NCI-H187 treated with DMSO at 0.1 percent for 48 hours (cell line): ENCODE data around the gene RAMP2.
A peak's percentile ranks its signal among the peaks of the same experiment; 100 is the strongest.
"Not testable (repeated sequence)": the region's sequence is repeated elsewhere in the genome, so short reads cannot be mapped to it uniquely, and the experiment has no call there.

ENCODE experiments used
- DNase-seq: peaks from one replicate; lab custom pipeline; 2025; lab: John Stamatoyannopoulos, UW

The RAMP2 gene

DNA sequence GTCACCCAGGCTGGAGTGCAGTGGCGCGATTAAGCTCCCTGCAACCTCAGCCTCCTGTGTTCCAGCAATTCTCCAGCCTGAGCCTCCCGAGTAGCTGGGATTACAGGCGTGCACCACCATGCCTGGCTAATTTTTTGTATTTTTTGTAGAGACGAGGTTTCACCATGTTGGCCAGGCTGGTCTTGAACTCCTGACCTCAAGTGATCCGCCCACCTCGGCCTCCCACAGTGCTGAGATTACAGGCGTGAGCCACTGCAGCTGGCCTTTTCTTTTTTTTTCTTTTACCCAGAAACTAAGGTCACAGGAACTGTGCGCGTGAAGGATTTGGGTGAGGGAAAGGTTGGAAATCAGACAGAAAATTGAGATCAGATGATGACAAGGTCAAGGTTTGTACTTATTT is 8.9 kb downstream of the RAMP2 start:
- DNase-seq: not testable (repeated sequence)

DNA sequence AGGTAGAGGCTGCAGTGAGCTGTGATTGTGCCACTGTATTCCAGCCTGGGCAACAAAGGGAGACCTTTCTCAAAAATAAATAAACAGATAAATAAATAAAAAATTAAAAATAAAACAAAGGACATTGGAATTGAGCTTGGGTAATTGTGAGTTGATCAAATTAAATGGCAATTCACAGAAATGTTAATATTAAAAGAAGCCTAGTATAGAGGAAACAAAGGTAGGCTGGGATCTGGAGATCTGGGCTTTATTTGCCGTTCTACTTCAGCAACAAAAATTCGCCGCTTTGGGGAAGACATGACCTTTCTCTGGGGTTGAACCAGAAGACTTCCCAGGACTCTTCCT is 11.9 kb downstream of the RAMP2 start:
- DNase-seq: no peak

DNA sequence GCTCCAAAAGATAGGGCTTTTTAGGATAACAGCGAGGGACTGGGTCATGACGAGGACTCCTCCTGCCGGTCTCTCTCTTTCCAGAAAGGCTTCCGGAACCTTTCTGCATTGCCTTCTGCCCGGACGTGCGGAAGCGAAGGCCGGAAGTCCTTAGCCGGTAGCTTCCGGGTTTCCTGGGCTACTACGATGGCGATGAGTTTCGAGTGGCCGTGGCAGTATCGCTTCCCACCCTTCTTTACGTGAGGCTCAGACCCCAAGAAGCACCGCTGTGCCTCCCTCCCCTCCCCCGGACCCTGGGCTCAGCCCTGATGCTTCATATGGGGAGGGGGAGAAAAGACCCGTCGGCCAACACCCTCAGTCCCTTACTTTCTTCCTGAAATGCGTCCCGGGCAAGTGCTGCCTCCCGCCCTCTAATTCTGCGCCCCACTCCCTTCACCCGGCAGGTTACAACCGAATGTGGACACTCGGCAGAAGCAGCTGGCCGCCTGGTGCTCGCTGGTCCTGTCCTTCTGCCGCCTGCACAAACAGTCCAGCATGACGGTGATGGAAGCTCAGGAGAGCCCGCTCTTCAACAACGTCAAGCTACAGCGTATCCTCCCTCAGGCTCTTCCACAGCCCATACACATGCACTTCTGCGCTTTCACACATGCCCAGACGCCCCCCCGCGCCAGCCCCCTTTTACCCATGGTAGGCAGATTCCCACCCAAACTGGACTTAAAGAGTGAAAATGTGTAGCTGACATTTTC is 12.4 kb downstream of the RAMP2 start, which contains the start of gene VPS25:
TSS of gene VPS25 (plus strand) at position 160 of the 746 bp plus-strand sequence. CDS start at position 187, 27 bp downstream.
- DNase-seq: peak; percentile 4

DNA sequence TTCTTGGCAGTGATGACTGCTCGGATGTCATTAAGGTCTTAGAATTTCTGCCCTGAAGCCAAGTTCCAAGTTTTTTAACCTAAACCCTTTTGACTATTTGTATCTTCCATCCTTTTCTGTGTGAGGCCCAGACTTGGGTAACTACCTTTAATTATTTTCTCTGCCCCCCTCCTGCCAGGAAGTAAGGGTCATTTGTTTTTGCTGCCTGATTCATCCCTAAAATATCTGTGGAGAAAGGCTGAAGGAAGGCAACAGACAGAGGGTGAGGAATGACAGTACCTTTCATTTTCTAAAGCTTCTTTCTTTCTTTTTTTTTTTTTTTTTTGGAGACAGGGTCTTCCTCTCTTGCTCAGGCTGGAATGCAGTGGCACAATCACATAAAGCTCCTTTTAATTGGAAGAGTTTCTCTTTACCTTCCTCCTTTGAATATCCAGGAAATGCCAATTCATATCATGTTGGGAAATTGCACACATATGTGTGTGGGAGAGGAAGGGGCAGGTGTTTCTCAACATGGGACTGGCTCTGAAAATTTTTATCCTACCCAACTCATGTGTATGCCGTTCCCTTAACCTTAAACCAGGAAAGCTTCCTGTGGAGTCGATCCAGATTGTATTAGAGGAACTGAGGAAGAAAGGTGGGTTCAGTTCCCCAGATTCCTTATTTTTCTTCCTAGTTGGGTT is 13.2 kb downstream of the RAMP2 start:
- no peak for DNase-seq

DNA sequence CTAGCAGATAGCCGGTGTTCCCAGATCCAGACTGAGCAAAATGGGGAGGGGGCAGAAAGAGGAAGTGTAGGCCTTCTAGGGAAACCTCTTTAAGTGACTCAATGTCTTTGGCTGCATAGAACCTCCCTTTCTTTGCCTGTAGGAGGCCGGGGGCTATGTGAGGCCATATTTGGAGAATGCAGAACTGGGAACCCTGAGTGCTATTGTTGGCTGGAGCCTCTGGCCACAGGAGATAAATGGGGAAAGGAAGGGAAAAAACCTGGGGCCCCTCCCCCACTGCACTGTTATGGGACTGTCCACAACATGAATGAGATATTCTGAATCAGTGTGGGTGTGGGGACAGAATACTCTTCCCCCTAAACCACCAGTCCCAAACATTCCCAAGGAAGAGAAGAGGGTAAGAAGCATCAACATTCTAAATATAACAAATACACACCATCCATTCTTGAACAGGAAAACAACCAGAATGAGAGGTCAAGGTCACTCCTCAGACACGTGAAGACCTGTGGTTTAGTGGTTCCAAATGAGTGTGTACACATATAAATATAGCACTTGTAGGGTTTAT is 14.6 kb downstream of the RAMP2 start:
- DNase-seq: no peak

DNA sequence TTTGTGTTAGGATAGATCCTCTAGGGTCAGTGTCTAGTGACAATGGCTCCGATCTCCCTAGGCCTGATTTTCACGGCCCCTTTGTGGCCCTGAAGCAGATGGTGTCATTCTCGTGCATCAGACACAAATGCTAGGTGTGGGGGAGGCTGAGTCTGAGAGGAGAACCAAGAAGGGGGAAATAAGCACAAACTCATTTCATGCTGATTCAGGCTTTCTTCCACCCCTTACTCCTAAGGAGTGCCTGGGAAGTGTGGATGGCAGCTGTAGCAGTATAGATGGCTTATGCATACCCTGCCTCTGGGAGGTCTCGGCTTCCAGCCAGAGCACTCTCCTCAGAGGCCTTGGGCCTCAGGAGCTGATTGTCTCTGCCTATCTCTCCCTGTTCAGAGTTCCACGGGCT is 17.5 kb downstream of the RAMP2 start:
- no peak for DNase-seq

DNA sequence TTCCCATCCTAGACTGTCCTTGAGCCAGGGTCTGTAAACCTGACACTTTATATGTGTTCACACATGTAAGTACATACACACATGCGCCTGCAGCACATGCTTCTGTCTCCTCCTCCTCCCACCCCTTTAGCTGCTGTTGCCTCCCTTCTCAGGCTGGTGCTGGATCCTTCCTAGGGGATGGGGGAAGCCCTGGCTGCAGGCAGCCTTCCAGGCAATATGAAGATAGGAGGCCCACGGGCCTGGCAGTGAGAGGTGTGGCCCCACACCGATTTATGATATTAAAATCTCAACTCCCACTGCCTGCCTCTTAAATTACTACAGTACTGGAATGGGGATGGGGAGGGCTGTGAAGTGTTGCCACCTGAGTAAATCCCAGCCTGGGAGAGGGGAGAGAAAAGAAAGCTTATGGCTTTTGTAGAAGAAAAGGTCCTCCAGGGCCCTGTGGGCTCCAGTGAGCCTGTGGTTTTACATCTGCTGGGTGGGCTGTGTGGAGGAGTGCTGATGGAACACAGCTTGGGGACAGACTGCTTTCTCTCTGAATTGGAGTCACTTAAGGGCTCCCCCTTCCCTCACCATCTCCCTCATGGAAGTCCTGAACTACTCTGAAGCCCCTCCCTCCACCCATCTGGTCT is 18.4 kb downstream of the RAMP2 start:
- DNase-seq: no peak

DNA sequence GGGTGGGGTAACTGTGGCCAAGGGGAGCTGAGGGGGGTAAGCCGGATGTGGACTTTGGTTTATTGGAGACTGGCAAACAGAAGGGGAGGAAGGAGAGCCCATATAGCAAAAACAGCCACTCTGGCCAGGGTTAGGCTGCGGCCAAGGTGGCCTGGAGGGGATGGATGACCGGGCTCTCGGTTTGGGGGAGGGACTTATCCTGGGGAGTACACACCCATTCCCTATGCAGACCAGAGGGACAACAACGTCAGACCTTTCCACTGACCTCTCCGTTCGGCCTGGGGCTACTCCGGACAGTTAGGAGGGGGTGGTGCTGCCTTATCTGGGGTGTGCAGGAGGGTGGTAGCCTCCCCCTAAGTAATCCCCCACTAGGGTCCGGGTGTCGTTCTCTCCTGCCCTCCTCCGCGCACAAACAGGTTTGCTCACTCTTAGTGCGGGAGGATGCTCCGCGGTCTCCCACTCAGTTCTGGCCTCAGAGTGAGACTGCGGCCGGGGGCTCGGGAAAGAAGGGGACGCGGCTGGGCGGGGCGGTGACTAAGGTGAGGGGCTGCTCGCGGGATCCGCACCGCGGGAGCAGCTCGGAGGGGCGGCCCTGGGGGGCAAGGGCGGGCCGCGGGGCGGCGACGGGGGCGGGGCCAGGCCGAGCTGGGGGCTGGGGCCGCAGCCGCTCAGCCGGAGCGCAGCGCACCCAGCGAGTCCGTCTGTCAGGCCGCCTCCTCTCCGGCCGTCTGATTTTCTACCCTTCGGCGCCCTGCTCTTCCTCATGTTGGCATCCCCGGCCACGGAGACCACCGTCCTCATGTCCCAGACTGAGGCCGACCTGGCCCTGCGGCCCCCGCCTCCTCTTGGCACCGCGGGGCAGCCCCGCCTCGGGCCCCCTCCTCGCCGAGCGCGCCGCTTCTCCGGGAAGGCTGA is 19.2 kb downstream of the RAMP2 start, which contains the start of gene WNK4:
TSS of gene WNK4 (plus strand) at position 675 of the 915 bp plus-strand sequence. CDS start at position 764, 89 bp downstream.
- no peak for DNase-seq

DNA sequence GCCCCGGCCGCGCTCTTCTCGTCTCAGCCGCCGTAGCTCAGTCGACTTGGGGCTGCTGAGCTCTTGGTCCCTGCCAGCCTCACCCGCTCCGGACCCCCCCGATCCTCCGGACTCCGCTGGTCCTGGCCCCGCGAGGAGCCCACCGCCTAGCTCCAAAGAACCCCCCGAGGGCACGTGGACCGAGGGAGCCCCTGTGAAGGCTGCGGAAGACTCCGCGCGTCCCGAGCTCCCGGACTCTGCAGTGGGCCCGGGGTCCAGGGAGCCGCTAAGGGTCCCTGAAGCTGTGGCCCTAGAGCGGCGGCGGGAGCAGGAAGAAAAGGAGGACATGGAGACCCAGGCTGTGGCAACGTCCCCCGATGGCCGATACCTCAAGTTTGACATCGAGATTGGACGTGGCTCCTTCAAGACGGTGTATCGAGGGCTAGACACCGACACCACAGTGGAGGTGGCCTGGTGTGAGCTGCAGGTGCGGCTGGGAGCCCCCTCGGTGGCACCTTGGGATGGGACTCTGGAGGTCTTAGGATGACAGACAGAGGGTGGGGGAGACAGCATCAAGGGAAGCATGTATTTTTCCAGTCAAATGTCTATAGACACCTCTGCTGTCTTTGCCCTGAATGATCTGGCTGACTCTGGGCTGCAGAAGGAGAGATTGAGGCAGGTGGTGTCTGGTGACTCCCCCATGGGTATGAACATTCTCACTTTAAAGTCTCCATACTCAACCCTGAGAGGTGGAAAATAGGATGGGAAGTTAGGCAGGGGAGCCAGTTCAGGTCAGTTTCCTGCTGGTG is 20.0 kb downstream of the RAMP2 start:
- no peak for DNase-seq

DNA sequence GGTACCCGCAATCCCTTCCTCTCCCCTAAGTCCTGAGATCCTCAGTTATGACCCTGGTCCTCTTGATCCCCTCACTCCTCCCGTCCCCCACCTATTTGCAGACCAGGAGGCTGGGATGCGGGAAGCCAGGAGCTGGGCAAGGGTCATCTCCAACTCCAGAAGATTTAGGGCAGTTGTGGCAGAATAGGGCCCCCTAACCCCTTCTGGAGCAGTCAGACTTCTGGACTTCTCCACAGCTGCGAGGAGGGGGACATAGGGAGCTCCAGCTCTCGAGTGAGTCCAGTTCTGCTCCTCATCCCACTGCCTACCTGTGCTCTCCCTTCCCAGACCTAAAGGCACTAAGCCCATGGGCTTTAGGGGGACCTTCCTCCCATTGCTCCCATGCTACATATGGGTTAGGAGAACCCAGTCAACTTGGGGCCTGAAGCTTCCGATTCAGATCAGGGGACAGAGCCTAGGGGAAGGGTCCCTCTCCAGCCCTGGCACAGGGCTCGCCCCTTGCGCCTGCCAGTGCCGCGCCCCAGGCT is 20.7 kb downstream of the RAMP2 start:
- no peak for DNase-seq

DNA sequence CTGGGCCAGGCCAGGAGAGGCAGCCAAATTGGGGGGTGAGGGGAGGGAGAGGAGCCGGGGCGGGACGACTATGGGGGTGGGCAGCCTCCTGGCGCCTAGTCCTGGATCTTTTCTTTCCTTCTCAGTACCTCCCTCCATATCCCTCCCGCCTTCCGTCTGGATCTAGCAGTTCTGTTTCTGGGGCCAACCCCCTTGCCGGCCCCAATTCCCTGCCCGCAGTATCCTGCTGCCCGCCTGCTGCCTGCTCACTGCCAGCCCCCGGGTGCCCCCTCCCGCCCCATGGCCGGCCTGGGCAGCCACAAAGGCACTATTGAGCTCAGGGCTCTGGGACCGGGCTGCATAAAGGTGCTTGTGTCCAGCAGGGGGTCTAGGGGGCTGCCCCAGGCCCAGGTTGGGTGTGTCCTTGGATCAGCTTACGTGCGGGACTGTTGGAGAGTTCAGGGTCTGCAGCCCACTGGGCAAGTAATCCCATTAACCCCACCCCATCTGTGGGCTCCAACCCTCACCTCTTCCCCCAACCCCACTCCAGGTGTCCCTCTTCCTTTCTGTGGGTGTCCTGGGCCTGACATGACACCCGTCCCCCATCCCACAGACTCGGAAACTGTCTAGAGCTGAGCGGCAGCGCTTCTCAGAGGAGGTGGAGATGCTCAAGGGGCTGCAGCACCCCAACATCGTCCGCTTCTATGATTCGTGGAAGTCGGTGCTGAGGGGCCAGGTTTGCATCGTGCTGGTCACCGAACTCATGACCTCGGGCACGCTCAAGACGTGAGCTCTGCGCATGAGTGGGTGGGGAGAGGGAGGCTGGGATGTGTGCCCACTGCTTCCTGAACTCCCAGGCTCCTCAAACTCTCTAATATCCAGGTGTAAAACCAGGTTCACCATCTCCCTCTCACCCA is 21.4 kb downstream of the RAMP2 start:
- DNase-seq: no peak

DNA sequence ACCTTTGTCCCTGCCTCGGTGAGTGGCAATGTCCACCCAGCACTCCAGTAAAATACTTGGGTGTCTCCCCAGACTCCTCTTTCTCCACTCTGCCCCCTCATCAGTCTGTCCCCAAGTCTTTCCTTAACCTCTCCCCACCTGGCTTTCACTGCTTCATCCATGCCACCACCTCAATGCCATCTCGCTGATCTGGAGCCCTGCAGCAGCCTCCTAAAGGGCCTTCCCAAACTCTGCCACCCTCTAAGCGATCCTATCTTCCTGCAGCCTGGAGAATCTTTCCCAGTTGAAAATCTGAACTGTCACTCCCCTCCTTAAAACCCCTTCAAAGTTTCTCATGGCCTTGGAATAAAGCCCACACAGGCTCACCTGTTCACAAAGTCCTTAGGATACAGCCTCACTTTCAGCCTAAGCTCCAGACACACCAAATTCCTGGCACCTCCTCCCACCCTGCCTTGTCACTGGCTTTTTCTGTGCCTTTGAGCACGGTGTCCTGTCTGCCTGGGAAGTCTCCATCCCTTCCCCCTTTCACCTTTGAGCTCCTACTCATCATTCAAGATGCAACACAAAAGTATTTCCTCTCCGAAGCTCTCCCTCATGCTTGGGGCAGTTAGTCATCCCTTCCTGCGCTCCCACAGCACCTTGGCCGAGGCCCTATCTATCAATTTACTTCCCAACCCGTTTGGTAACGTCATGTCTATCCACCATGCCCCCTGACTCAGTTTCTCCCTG is 22.2 kb downstream of the RAMP2 start:
- no peak for DNase-seq

DNA sequence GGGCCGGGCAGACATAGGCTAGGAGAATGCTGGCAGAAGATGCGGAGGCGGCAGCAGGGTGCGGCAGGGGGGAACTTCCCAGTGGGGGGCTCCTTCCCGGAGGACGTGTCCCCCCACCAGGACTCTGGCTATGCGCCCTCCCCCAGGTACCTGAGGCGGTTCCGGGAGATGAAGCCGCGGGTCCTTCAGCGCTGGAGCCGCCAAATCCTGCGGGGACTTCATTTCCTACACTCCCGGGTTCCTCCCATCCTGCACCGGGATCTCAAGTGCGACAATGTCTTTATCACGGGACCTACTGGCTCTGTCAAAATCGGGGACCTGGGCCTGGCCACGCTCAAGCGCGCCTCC is 22.7 kb downstream of the RAMP2 start:
- no peak for DNase-seq

DNA sequence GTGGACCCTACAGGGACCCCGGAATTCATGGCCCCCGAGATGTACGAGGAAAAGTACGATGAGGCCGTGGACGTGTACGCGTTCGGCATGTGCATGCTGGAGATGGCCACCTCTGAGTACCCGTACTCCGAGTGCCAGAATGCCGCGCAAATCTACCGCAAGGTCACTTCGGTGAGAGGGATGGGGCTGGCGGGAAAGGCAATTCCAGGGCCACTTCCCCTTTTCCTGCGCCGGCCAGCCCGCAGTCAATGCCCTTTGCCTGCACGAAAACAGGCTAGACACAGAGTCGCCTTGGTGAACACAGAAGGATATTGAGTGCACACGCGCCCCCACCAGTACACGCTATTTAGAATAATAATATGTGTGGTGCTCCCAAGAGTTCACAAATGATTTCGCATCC is 23.4 kb downstream of the RAMP2 start:
- DNase-seq: no peak

DNA sequence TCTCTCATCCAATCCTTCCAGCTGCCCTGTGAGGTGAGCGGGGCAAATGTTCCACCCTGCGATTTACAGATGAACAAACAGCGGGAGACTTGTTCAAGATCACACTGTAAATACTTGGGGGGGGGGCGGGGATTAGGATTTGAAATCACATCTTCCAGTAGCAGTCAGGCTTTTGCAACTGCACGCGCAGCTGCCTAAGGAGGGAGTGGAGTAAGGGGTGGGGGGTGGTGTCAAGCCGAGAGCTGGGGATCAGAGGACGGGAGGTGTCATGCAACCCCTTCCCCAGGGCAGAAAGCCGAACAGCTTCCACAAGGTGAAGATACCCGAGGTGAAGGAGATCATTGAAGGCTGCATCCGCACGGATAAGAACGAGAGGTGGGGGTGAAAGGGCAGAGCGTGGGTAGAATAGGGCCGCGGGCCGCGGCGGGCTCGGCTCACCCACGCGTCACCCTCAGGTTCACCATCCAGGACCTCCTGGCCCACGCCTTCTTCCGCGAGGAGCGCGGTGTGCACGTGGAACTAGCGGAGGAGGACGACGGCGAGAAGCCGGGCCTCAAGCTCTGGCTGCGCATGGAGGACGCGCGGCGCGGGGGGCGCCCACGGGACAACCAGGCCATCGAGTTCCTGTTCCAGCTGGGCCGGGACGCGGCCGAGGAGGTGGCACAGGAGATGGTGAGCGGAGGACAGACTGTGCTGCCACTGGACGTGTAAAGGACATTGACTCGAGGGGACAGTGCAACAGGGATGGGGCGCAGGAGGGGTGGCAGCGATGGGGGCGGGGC is 24.0 kb downstream of the RAMP2 start:
- no peak for DNase-seq

DNA sequence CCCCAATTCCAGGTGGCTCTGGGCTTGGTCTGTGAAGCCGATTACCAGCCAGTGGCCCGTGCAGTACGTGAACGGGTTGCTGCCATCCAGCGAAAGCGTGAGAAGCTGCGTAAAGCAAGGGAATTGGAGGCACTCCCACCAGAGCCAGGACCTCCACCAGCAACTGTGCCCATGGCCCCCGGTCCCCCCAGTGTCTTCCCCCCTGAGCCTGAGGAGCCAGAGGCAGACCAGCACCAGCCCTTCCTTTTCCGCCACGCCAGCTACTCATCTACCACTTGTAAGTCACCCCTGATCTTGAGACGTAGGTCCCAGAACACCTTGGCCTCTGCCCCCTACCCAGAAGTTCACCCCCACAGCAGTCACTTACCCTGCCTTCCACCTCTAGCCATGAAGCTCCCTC is 26.2 kb downstream of the RAMP2 start:
- no peak for DNase-seq

DNA sequence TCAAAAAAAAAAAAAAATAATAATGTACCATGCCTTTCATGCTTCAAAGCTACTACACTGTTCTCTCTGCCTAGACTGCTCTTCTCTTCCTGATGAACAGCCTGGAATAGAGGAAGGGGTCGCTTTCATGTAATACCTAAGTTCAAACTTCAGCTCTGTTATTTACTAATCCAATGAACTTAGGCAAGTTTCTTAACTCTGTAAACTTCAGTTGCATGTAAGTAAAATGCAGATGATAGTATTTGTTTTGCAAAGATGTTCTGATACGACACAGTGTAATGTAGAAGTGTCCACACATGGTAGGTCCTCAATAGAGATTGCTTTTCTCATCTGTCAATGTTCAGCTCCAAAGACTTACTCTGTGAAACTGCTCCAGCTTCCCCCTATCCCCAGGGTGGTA is 30.9 kb downstream of the RAMP2 start:
- no peak for DNase-seq

DNA sequence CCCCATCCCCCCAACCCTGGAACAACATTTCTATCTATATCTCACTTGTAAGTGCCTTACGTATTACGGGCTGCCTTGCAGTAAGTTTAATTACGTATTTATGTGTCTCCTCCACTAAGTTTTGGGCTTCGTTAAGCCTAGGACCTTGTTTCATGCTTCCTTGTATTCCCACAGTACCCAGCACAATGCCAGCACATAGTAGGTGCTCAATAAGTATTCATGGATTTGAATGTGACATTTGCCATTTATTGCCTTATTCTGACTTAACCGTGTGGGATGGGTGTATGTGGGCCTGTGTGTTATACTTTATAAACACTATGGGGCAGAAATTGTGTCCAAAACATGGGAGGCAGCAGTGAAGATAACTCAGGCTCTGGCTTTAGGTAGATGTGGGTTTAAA is 31.5 kb downstream of the RAMP2 start:
- no peak for DNase-seq
